Lower lobe of right lung (tissue), 2 donors: Measurements from ENCODE around the gene LDLRAD4. TPM values are rescaled to one million over a fixed set of nuclear protein-coding genes. Genes with fewer than 3 reads are reported as not detected.

Source experiments
- ATAC-seq, 2 donors: fragments of 200-7000 bp; cut with Tn5 transposase; one replicate each; pipeline ENCODE4 v1.9.1; 2020 to 2022; ENCODE audit warnings: mild to moderate bottlenecking in 2 of 2, moderate library complexity in 2 of 2
- DNase-seq: peaks from one replicate; pipeline ENCODE4 v3.0.0-alpha.2; 2020
- H3K27ac ChIP-seq: fragments of 200-600 bp; one replicate; pipeline ENCODE4 v1.8.0; 2022
- H3K27me3 ChIP-seq: fragments of 200-600 bp; one replicate; pipeline ENCODE4 v1.8.0; 2022; ENCODE audit warnings: low read depth
- H3K36me3 ChIP-seq: fragments of 200-600 bp; one replicate; pipeline ENCODE4 v1.8.0; 2022; ENCODE audit warnings: mild to moderate bottlenecking
- H3K4me1 ChIP-seq: fragments of 200-600 bp; one replicate; pipeline ENCODE4 v1.8.0; 2022
- H3K4me3 ChIP-seq: fragments of 200-600 bp; one replicate; pipeline ENCODE4 v1.8.0; 2022; ENCODE audit warnings: mild to moderate bottlenecking
- H3K9me3 ChIP-seq: fragments of 200-600 bp; one replicate; pipeline ENCODE4 v1.8.0; 2022
- intact Hi-C: fragments of 100-400 bp; cut with DNase I; formaldehyde crosslinking; loops from one replicate; pipeline ENCODE4 v1.11.0; 2022
- total RNA-seq: library from RNA; stranded (reverse); fragmentation: NEBNext Ultra II Directional; extraction: Animal tissue kit (Norgen Biotek cat#: 25700); gene quantifications from one replicate; pipeline ENCODE4 v1.2.1, GENCODE V29; 2021
- TF ChIP-seq, protein P1 (sequence below): fragments of 200-600 bp; IDR thresholded peaks from one replicate; pipeline ENCODE4 v1.8.0; 2022; ENCODE audit warnings: antibody characterized with exemption, mild to moderate bottlenecking
- donor health status: DM: no; HTN: yes; CAD: no; lungs with severe emphysema.

LDLRAD4 gene
- total RNA-seq, 1 donor from 2014 or later: 24.6 TPM

DNA sequence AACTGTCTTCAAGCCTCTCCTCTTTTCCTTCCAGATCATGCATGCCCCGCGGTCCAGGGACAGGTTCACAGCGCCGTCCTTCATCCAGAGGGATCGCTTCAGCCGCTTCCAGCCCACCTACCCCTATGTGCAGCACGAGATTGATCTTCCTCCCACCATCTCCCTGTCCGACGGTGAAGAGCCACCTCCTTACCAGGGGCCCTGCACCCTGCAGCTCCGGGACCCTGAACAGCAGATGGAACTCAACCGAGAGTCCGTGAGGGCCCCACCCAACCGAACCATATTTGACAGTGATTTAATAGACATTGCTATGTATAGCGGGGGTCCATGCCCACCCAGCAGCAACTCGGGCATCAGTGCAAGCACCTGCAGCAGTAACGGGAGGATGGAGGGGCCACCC is 426.5 kb downstream of the LDLRAD4 start:
- intact Hi-C loops: no loop called here
- peaks cover 16% of the 10 kb centered on the region for H3K4me1 ChIP-seq
- no peak for DNase-seq

DNA sequence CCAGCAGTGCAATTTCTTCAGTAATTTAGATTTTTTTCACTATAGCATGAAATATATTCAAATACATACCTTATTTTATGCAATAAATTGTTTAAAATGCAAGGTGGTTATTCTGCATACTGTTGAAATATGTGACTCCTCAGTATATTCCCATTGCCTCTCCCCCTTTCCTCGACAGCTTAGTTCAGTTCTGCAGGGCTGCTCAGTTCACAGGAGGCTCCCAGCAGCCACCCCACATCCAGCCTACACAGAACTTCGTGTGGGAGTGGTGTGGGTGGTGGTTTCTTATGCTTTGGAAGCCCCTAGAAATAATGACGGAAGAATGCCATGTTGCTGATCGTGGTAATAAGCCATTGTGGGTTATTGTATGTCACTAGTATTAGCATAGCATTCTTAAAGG is 428.1 kb downstream of the LDLRAD4 start:
- ATAC-seq (no peak), DNase-seq (no peak)
- Histone ChIP-seq H3K36me3 (peaks cover 11% of the 10 kb centered on the region), H3K9me3 (no peaks in the 10 kb centered on the region), H3K27me3 (peaks cover 8% of the 10 kb centered on the region), H3K4me1 (peaks cover 5% of the 10 kb centered on the region), H3K27ac (no peak overlapping the region), H3K4me3 (no peak overlapping the region)
- intact Hi-C loops: no loop called here
- TF ChIP-seq, protein P1, sequence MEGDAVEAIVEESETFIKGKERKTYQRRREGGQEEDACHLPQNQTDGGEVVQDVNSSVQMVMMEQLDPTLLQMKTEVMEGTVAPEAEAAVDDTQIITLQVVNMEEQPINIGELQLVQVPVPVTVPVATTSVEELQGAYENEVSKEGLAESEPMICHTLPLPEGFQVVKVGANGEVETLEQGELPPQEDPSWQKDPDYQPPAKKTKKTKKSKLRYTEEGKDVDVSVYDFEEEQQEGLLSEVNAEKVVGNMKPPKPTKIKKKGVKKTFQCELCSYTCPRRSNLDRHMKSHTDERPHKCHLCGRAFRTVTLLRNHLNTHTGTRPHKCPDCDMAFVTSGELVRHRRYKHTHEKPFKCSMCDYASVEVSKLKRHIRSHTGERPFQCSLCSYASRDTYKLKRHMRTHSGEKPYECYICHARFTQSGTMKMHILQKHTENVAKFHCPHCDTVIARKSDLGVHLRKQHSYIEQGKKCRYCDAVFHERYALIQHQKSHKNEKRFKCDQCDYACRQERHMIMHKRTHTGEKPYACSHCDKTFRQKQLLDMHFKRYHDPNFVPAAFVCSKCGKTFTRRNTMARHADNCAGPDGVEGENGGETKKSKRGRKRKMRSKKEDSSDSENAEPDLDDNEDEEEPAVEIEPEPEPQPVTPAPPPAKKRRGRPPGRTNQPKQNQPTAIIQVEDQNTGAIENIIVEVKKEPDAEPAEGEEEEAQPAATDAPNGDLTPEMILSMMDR: no peak

More for the DNA sequence above, 426.5 kb downstream of the LDLRAD4 start:
- Histone ChIP-seq H3K27ac (no peak overlapping the region), H3K9me3 (no peaks in the 10 kb centered on the region), H3K4me3 (no peak overlapping the region), H3K27me3 (peaks cover 8% of the 10 kb centered on the region), H3K36me3 (peaks cover 11% of the 10 kb centered on the region)
- TF ChIP-seq, protein P1: no peak
- no peak for ATAC-seq

DNA sequence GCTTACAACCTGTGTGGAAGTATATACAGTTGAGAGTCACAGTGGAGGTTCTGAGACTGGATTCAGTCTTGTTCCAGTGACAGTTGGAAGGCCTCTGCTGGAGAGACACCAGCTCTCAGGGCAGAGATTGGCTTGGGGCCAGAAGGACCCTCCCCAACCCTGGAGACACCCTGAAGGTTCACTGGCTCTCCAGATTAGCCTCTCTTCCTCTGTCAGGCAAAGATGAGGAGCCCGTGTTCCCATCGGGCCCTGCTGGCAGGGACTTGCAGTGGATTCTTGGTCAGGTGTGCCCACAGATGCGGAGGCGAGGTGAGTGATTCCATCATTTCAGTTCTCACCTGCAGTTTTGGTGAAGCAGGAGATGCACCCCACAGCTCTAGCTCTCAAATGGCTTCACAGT is 429.2 kb downstream of the LDLRAD4 start:
- no peaks in the 10 kb centered on the region for H3K27me3 ChIP-seq
- no peak overlapping the region for H3K4me3 ChIP-seq
- intact Hi-C loops: no loop called here
- no peak for DNase-seq
- no peaks in the 10 kb centered on the region for H3K4me1 ChIP-seq
- ATAC-seq: no peak
- no peaks in the 10 kb centered on the region for H3K9me3 ChIP-seq
- peaks cover 11% of the 10 kb centered on the region for H3K36me3 ChIP-seq
- TF ChIP-seq, protein P1: no peak
- H3K27ac ChIP-seq: no peak overlapping the region

DNA sequence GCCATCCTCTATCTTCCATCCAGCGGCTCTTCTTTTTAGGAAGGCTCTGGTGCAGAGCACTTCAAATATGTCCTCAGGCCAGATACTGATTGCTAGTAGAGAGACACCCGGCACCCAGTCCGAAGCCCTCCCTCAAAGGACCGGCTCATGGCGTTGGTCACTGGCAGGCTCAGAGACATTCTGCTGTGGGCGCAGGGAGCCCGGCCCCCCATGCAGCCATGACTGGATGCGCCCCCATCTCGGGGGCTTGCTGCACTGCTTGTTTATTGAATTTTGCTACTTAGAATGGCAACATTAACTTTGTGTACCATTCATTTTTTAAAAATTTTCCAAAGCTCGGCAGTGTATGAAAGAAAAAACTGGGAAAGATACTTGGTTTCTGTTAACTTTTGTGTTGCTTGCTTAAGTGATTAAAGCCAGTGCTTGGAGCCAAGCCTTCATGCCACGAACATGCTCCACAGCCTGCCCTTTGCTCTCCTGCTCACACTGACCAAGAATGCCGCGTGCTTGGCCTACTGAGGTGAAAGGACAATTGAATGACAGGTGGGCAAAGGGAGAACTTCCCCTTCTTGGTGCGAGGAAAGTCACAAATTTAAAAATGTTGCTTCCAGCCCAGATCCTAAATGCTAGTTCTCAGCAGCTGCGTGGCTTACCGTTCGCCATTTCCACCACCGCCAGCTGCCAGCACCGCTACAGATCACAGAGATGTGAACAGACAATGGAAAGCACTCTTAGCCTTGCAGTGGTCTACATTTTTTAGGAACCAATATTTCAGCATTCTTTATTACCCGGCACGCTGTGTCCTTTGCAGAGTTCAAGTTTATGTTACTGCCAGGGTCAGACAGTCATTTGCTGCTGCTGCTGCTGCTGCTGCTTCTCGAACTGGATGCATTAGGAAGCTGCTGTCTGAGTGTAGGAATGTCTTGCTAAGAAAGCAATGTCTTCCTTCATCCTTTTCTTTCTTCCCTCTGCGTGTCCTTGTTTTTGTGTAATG is 431.1 kb downstream of the LDLRAD4 start:
- H3K4me1 ChIP-seq: no peaks in the 10 kb centered on the region
- H3K36me3 ChIP-seq: peaks cover 11% of the 10 kb centered on the region
- H3K4me3 ChIP-seq: no peak overlapping the region
- intact Hi-C loops: no loop called here
- DNase-seq: no peak
- no peak for ATAC-seq
- TF ChIP-seq, protein P1: no peak
- H3K9me3 ChIP-seq: no peaks in the 10 kb centered on the region
- no peak overlapping the region for H3K27ac ChIP-seq
- H3K27me3 ChIP-seq: no peaks in the 10 kb centered on the region

DNA sequence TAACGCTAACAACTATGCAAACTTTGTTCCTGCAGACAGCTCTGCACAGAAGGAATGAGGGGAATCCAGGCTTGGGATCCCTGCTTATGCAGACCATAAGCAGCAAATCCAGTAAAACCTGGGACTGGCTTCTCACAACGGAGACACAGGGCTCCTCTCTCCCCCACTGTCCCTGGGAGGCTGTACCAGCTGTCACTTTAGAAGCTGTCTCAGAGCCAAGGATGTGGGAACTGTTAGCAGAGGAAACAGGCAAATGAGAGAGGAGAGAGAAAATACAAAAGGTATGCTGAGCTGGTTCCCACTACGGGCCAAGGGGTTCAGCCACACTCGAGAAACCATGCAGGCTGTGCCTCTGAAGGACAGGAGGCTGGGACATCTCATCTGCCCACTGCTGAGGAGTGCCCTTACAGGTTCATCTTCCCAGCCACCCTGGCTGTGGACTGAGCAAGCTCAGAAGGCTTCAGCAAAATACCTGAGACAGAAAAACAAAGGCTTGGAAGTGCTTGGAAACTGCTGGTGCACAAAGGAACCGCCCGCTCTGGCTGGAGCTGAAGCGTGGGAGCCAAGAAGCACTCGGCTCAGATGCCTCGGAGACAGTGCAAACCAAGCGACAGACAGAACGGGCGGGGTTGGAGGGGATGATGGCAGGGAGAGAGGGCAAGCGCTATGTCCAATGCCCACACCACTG is 435.3 kb downstream of the LDLRAD4 start:
- Histone ChIP-seq H3K4me3 (no peak overlapping the region), H3K27ac (no peak overlapping the region), H3K9me3 (no peaks in the 10 kb centered on the region), H3K4me1 (no peaks in the 10 kb centered on the region), H3K36me3 (no peaks in the 10 kb centered on the region), H3K27me3 (no peaks in the 10 kb centered on the region)
- intact Hi-C loops: no loop called here
- ATAC-seq (peak in 1 of 2 donors; percentile 29), DNase-seq (no peak)
- TF ChIP-seq, protein P1: no peak
